Colonic mucosa (tissue), 4 donors: ENCODE data around the gene REC8. TPM values are rescaled to one million over a fixed set of nuclear protein-coding genes. Genes with fewer than 3 reads are reported as not detected.

Experiments
- DNase-seq: peaks from one replicate; pipeline ENCODE4 v3.0.0-alpha.2; 2020
- H3K27ac ChIP-seq: fragments of 200-600 bp; one replicate; pipeline ENCODE4 v1.8.0; 2021
- H3K27me3 ChIP-seq: fragments of 200-600 bp; one replicate; pipeline ENCODE4 v1.8.0; 2021
- H3K36me3 ChIP-seq: fragments of 200-600 bp; one replicate; pipeline ENCODE4 v1.8.0; 2021
- H3K4me1 ChIP-seq: fragments of 200-600 bp; one replicate; pipeline ENCODE4 v1.8.0; 2021; ENCODE audit warnings: mild to moderate bottlenecking
- H3K4me3 ChIP-seq: fragments of 200-600 bp; one replicate; pipeline ENCODE4 v1.8.0; 2021
- H3K9ac ChIP-seq, 2 donors: one replicate each; pipeline ENCODE4 v1.7.0; 2013; ENCODE audit warnings: control low read depth in 2 of 2, low read depth in 2 of 2, low read length in 2 of 2
- H3K9me3 ChIP-seq: fragments of 200-600 bp; one replicate; pipeline ENCODE4 v1.8.0; 2021
- CTCF ChIP-seq: fragments of 200-600 bp; IDR thresholded peaks from one replicate; pipeline ENCODE4 v1.8.0; 2022; ENCODE audit warnings: antibody characterized with exemption, mild to moderate bottlenecking
- intact Hi-C: fragments of 100-400 bp; cut with DNase I; formaldehyde crosslinking; loops from one replicate; pipeline ENCODE4 v1.14.1; 2022
- total RNA-seq, 2 donors: library from RNA; stranded (reverse); fragmentation: NEBNext Ultra II Directional in 1 of 2; extraction: Animal tissue kit (Norgen Biotek cat#: 25700) in 1 of 2; gene quantifications; one replicate each; pipeline ENCODE4 v1.2.1, GENCODE V29; 2021
- donor health status: healthy.
- donor health status: DM: no; HTN: no; CAD: no.
- donor health status: DM: no; HTN: no; CAD: no.

REC8 gene
- total RNA-seq, 2 donors from 2014 or later: 5.1 TPM

GRCh38 chr14:24164518-24164991 is 7.3 kb upstream of the REC8 start:
- H3K27me3 ChIP-seq: no peaks in the 10 kb centered on the region
- no peak for TF ChIP-seq CTCF
- peaks cover 27% of the 10 kb centered on the region for H3K36me3 ChIP-seq
- no peak overlapping the region for H3K27ac ChIP-seq
- H3K9ac ChIP-seq: no peak overlapping the region
- H3K4me1 ChIP-seq: peaks cover 13% of the 10 kb centered on the region
- no peak overlapping the region for H3K4me3 ChIP-seq
- H3K9me3 ChIP-seq: no peaks in the 10 kb centered on the region
- intact Hi-C loops: no loop called here
- no peak for DNase-seq

GRCh38 chr14:24165785-24166184 is 6.1 kb upstream of the REC8 start:
- Histone ChIP-seq H3K9me3 (no peaks in the 10 kb centered on the region), H3K36me3 (peaks cover 29% of the 10 kb centered on the region), H3K4me3 (no peak overlapping the region), H3K4me1 (peaks cover 13% of the 10 kb centered on the region), H3K27ac (no peak overlapping the region), H3K9ac (no peak overlapping the region), H3K27me3 (no peaks in the 10 kb centered on the region)
- no peak for TF ChIP-seq CTCF
- no peak for DNase-seq
- intact Hi-C loops: no loop called here

- no peaks in the 10 kb centered on the region for H3K27me3 ChIP-seq
- no peak for TF ChIP-seq CTCF
- H3K9me3 ChIP-seq: no peaks in the 10 kb centered on the region
- no peak overlapping the region for H3K4me3 ChIP-seq
- intact Hi-C loops: no loop called here
- H3K9ac ChIP-seq: no peak overlapping the region
- peaks cover 6% of the 10 kb centered on the region for H3K4me1 ChIP-seq
- DNase-seq: no peak
- peaks cover 29% of the 10 kb centered on the region for H3K36me3 ChIP-seq
- no peak overlapping the region for H3K27ac ChIP-seq
Measured at GRCh38 chr14:24167469-24168114, 4.3 kb upstream of the REC8 start.

GRCh38 chr14:24172261-24172860 is 481 bp downstream of the REC8 start:
- H3K36me3 ChIP-seq: peaks cover 6% of the 10 kb centered on the region
- H3K4me1 ChIP-seq: no peaks in the 10 kb centered on the region
- TF ChIP-seq CTCF: no peak
- intact Hi-C loops: no loop called here
- H3K27me3 ChIP-seq: no peaks in the 10 kb centered on the region
- peak overlapping the region; percentile 25 for H3K4me3 ChIP-seq
- H3K9me3 ChIP-seq: no peaks in the 10 kb centered on the region
- peak overlapping the region in 1 of 2 donors; percentile 12 for H3K9ac ChIP-seq
- no peak for DNase-seq
- no peak overlapping the region for H3K27ac ChIP-seq

- no peak for TF ChIP-seq CTCF
- intact Hi-C loops: no loop called here
- H3K4me1 ChIP-seq: no peaks in the 10 kb centered on the region
- H3K9ac ChIP-seq: no peak overlapping the region
- no peak overlapping the region for H3K27ac ChIP-seq
- no peaks in the 10 kb centered on the region for H3K27me3 ChIP-seq
- H3K36me3 ChIP-seq: peaks cover 6% of the 10 kb centered on the region
- no peaks in the 10 kb centered on the region for H3K9me3 ChIP-seq
- no peak overlapping the region for H3K4me3 ChIP-seq
- DNase-seq: no peak
Measured at GRCh38 chr14:24172871-24173281, 996 bp downstream of the REC8 start.
